Loucy (cell line): ENCODE results near the gene GPR152.

Source experiments
- EZH2phosphoT487 ChIP-seq: fragments of 200-600 bp; IDR thresholded peaks from 2 replicates; pipeline ENCODE4 v1.6.1; 2018; ENCODE audit warnings: antibody characterized with exemption, mild to moderate bottlenecking, moderate library complexity, borderline replicate concordance
- TF ChIP-seq, protein P1 (sequence below): fragments of 200-600 bp; sonication (generic); conservative IDR thresholded peaks from 2 replicates; pipeline ENCODE4 v1.5.1; 2014; ENCODE audit warnings: mild to moderate bottlenecking, antibody characterized with exemption, low read length

DNA sequence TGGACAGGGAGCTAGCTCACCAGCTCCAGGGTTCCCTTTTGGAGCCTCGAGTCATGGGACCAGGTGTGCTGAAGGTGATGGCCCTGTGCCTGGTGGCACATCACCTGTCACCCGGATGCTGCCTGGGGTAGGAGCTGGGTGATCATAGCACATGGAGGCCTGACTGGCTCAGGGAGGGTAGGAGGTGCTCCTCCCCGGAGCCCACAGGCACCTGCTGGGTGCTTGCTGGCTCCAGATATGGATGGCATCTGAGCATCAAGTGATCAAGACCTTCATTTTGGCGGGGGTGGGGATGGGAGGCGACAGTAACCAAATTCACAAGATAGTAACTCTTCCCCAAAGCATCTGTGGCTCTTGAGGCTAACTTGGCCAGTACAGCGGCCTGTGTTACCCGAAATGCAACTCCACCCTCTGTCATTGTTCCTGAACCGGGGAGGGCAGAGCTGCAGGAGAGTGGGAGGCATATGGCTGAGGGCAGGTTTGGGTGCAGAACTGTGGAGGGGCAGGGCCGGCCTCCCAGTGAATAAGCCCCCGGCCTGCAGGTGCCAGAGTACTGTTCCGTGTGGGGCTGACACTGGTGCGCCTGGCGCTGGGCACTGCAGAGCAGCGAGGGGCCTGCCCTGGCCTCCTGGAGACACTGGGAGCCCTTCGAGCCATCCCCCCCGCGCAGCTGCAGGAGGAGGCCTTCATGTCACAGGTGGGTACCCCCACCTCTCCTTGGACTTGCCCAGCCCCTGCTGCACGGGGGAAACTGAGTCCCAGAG lies 43.9 kb downstream of the GPR152 start:
- TF ChIP-seq, protein P1, sequence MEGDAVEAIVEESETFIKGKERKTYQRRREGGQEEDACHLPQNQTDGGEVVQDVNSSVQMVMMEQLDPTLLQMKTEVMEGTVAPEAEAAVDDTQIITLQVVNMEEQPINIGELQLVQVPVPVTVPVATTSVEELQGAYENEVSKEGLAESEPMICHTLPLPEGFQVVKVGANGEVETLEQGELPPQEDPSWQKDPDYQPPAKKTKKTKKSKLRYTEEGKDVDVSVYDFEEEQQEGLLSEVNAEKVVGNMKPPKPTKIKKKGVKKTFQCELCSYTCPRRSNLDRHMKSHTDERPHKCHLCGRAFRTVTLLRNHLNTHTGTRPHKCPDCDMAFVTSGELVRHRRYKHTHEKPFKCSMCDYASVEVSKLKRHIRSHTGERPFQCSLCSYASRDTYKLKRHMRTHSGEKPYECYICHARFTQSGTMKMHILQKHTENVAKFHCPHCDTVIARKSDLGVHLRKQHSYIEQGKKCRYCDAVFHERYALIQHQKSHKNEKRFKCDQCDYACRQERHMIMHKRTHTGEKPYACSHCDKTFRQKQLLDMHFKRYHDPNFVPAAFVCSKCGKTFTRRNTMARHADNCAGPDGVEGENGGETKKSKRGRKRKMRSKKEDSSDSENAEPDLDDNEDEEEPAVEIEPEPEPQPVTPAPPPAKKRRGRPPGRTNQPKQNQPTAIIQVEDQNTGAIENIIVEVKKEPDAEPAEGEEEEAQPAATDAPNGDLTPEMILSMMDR, result no peak
- TF ChIP-seq EZH2phosphoT487, result no peak
